Breast epithelium (tissue), 3 donors: Measurements from ENCODE around the gene CDCA4.

ENCODE experiments used
- CTCF ChIP-seq, 3 donors: fragments of 450-650 bp; IDR thresholded peaks; one replicate each; pipeline ENCODE4 v1.5.1; 2016 to 2017; ENCODE audit warnings: antibody characterized with exemption in 3 of 3, mild to moderate bottlenecking in 3 of 3, moderate library complexity in 3 of 3
- POLR2A ChIP-seq: fragments of 450-650 bp; IDR thresholded peaks from one replicate; pipeline ENCODE4 v1.6.1; 2016; ENCODE audit warnings: antibody characterized with exemption, mild to moderate bottlenecking, moderate library complexity
- POLR2AphosphoS5 ChIP-seq, 3 donors: sonication (generic); formaldehyde crosslinking; IDR thresholded peaks; one replicate each; pipeline ENCODE4 v1.6.1; 2017; ENCODE audit warnings: antibody characterized with exemption in 3 of 3

- TF ChIP-seq CTCF (IDR thresholded peaks at IDR 0.05) (no peak), POLR2A (no peak), POLR2AphosphoS5 (IDR thresholded peaks at IDR 0.05) (no peak)
Measured at GRCh38 chr14:105005329-105005928, 15.5 kb downstream of the CDCA4 start.
